CD14-positive monocyte (primary cell): ENCODE results near the gene LOXHD1. TPM values are rescaled to one million over a fixed set of nuclear protein-coding genes. Genes with fewer than 3 reads are reported as not detected.

Experiments used
- DNase-seq, 3 donors: peaks; one replicate each; pipeline ENCODE4 v3.0.0-alpha.2; 2011 to 2022
- H2AFZ ChIP-seq: 2 replicates; pipeline ENCODE4 v1.6.0; 2012; ENCODE audit warnings: mild to moderate bottlenecking, low read depth, low read length, inconsistent platforms; ENCODE audit not compliant: insufficient read depth, poor library complexity, severe bottlenecking
- H3K27ac ChIP-seq, 2 donors: 1 replicate in 1 of 2; 2 replicates in 1 of 2; pipeline ENCODE4 v1.5.1; 2012 to 2013; ENCODE audit warnings: low read length in 2 of 2, control low read depth in 1 of 2, inconsistent platforms in 1 of 2, low read depth in 1 of 2, mild to moderate bottlenecking in 1 of 2
- H3K27me3 ChIP-seq, 2 donors: one replicate each; pipeline versions ENCODE4 v1.6.0 to v1.6.1; 2011 to 2013; ENCODE audit warnings: low read length in 2 of 2; ENCODE audit not compliant: control insufficient read depth in 2 of 2, insufficient read depth in 2 of 2
- H3K36me3 ChIP-seq, 2 donors: replicated peaks in 1 of 2; 1 replicate in 1 of 2; 2 replicates in 1 of 2; pipeline versions ENCODE4 v1.5.1 to v1.6.1; 2012 to 2013; ENCODE audit warnings: low read length in 2 of 2, control low read depth in 1 of 2, inconsistent platforms in 1 of 2, mild to moderate bottlenecking in 1 of 2; ENCODE audit not compliant: insufficient read depth in 2 of 2, control insufficient read depth in 1 of 2
- H3K4me1 ChIP-seq, 2 donors: 1 replicate in 1 of 2; 2 replicates in 1 of 2; pipeline versions ENCODE4 v1.5.1 to v1.6.1; 2012 to 2013; ENCODE audit warnings: low read length in 2 of 2, control low read depth in 1 of 2, inconsistent platforms in 1 of 2, mild to moderate bottlenecking in 1 of 2, moderate library complexity in 1 of 2; ENCODE audit not compliant: insufficient read depth in 2 of 2, control insufficient read depth in 1 of 2
- H3K4me2 ChIP-seq: replicated peaks from 2 replicates; pipeline ENCODE3; 2012; ENCODE audit warnings: low read length, moderate library complexity, mild to moderate bottlenecking; ENCODE audit not compliant: poor library complexity, severe bottlenecking; ENCODE audit errors: extremely low read depth
- H3K4me3 ChIP-seq, 3 experiments: fragments of 200-600 bp in 1 of 3; sonication (generic) in 1 of 3; replicated peaks in 1 of 3; 1 replicate in 2 of 3; 2 replicates in 1 of 3; pipeline ENCODE4 v1.5.1; 2011 to 2013; ENCODE audit warnings: low read length in 3 of 3, mild to moderate bottlenecking in 3 of 3, control low read depth in 2 of 3, low read depth in 2 of 3, inconsistent platforms in 1 of 3, moderate library complexity in 1 of 3
- H3K79me2 ChIP-seq: 2 replicates; pipeline ENCODE4 v1.6.0; 2012; ENCODE audit warnings: mild to moderate bottlenecking, control low read depth, inconsistent platforms, low read length, moderate library complexity; ENCODE audit not compliant: insufficient read depth
- H3K9ac ChIP-seq: 2 replicates; pipeline ENCODE4 v1.6.0; 2017; ENCODE audit warnings: low read length, mild to moderate bottlenecking; ENCODE audit not compliant: insufficient read depth, poor library complexity, severe bottlenecking
- H3K9me3 ChIP-seq, 2 donors: replicated peaks in 1 of 2; 1 replicate in 1 of 2; 2 replicates in 1 of 2; pipeline versions ENCODE4 v1.5.1 to v1.6.1; 2012 to 2013; ENCODE audit warnings: low read length in 2 of 2, control low read depth in 1 of 2; ENCODE audit not compliant: control insufficient read depth in 1 of 2, insufficient read depth in 1 of 2
- H4K20me1 ChIP-seq: 2 replicates; pipeline ENCODE4 v1.6.0; 2012; ENCODE audit warnings: mild to moderate bottlenecking, low read length, control low read depth, moderate library complexity; ENCODE audit not compliant: insufficient read depth
- H3K27ac Mint-ChIP-seq, 7 donors: one replicate each; pipeline ENCODE4 v1.8.0; 2020; ENCODE audit warnings: mild to moderate bottlenecking in 7 of 7, mixed read lengths in 7 of 7, moderate library complexity in 6 of 7, inconsistent platforms in 2 of 7
- H3K27me3 Mint-ChIP-seq, 3 donors: one replicate each; pipeline ENCODE4 v1.8.0; 2021 to 2022; ENCODE audit warnings: low read depth in 3 of 3, mild to moderate bottlenecking in 3 of 3, mixed read lengths in 3 of 3, moderate library complexity in 3 of 3, inconsistent platforms in 1 of 3
- H3K36me3 Mint-ChIP-seq, 2 donors: one replicate each; pipeline ENCODE4 v1.8.0; 2020; ENCODE audit warnings: mixed read lengths in 2 of 2, inconsistent platforms in 1 of 2, mild to moderate bottlenecking in 1 of 2
- H3K4me1 Mint-ChIP-seq: one replicate; pipeline ENCODE4 v1.8.0; 2020; ENCODE audit warnings: mild to moderate bottlenecking, mixed read lengths
- H3K4me3 Mint-ChIP-seq, 2 donors: one replicate each; pipeline ENCODE4 v1.8.0; 2020; ENCODE audit warnings: mild to moderate bottlenecking in 2 of 2, mixed read lengths in 2 of 2, moderate library complexity in 1 of 2
- H3K9me3 Mint-ChIP-seq, 7 donors: one replicate each; pipeline ENCODE4 v1.8.0; 2020 to 2022; ENCODE audit warnings: mixed read lengths in 7 of 7, mild to moderate bottlenecking in 6 of 7, moderate library complexity in 6 of 7, inconsistent platforms in 2 of 7
- WGBS: methylation state at CpG from one replicate; pipeline ENCODE4 v1.1.5; 2013; ENCODE audit warnings: missing lambda C conversion rate; ENCODE audit not compliant: insufficient coverage; 5-methylcytosine and 5-hydroxymethylcytosine counted together
- intact Hi-C, 2 donors: fragments of 100-400 bp; cut with micrococcal nuclease; formaldehyde crosslinking; loops; one replicate each; pipeline versions ENCODE4 v1.15.0 to v1.15.1; 2023
- polyA plus RNA-seq, 3 donors: library from polyadenylated mRNA; depleted of rRNA in 1 of 3; unstranded in 2 of 3; stranded (reverse) in 1 of 3; fragments of 300-500 nt in 2 of 3; fragments of >200 nt in 1 of 3; fragmentation: Illumina TruSeq in 2 of 3; gene quantifications; 1 replicate in 2 of 3; 2 replicates in 1 of 3; pipeline ENCODE4 v1.2.3, GENCODE V29; 2012 to 2021
- TF ChIP-seq, protein P1 (sequence below): fragments of 200-600 bp; IDR thresholded peaks from one replicate; pipeline ENCODE4 v1.8.0; 2022; ENCODE audit warnings: antibody characterized with exemption, mild to moderate bottlenecking

The LOXHD1 gene
- polyA plus RNA-seq, 3 donors: 0.33 to 10.9 (median 0.61) TPM

- H3K79me2 ChIP-seq: no peaks in the 10 kb centered on the region
- TF ChIP-seq, protein P1, sequence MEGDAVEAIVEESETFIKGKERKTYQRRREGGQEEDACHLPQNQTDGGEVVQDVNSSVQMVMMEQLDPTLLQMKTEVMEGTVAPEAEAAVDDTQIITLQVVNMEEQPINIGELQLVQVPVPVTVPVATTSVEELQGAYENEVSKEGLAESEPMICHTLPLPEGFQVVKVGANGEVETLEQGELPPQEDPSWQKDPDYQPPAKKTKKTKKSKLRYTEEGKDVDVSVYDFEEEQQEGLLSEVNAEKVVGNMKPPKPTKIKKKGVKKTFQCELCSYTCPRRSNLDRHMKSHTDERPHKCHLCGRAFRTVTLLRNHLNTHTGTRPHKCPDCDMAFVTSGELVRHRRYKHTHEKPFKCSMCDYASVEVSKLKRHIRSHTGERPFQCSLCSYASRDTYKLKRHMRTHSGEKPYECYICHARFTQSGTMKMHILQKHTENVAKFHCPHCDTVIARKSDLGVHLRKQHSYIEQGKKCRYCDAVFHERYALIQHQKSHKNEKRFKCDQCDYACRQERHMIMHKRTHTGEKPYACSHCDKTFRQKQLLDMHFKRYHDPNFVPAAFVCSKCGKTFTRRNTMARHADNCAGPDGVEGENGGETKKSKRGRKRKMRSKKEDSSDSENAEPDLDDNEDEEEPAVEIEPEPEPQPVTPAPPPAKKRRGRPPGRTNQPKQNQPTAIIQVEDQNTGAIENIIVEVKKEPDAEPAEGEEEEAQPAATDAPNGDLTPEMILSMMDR: no peak
- no peak overlapping the region for H3K9ac ChIP-seq
- no peaks in the 10 kb centered on the region for H3K9me3 ChIP-seq
- Mint-ChIP-seq H3K27me3 (peaks cover 4 to 21% (median 6%) of the 10 kb centered on the region in 3 donors), H3K9me3 (peaks cover 0 to 2% (median 0%) of the 10 kb centered on the region in 7 donors), H3K4me3 (no peak overlapping the region), H3K4me1 (no peaks in the 10 kb centered on the region), H3K27ac (no peak overlapping the region), H3K36me3 (no peaks in the 10 kb centered on the region)
- no peaks in the 10 kb centered on the region for H3K36me3 ChIP-seq
- no peaks in the 10 kb centered on the region for H3K4me1 ChIP-seq
- H2AFZ ChIP-seq: no peak overlapping the region
- 53% methylated on average over 34 of the region's 35 CpGs for WGBS
- intact Hi-C loops: no loop called here
- H3K27ac ChIP-seq: no peak overlapping the region
- H3K4me3 ChIP-seq: no peak overlapping the region
- no peaks in the 10 kb centered on the region for H4K20me1 ChIP-seq
- peaks cover 0 to 2% of the 10 kb centered on the region in 2 donors for H3K27me3 ChIP-seq
- no peak for DNase-seq
- H3K4me2 ChIP-seq: no peak overlapping the region
Observed at GRCh38 chr18:46433121-46433826, 223.7 kb downstream of the LOXHD1 start.

- TF ChIP-seq, protein P1: no peak
- H3K4me3 Mint-ChIP-seq: no peak overlapping the region
- peaks cover 4 to 21% (median 6%) of the 10 kb centered on the region in 3 donors for H3K27me3 Mint-ChIP-seq
- Histone ChIP-seq H3K79me2 (no peaks in the 10 kb centered on the region), H3K36me3 (no peaks in the 10 kb centered on the region), H4K20me1 (no peaks in the 10 kb centered on the region), H3K9me3 (no peaks in the 10 kb centered on the region), H3K27ac (no peak overlapping the region), H3K9ac (no peak overlapping the region), H3K4me2 (no peak overlapping the region), H3K4me3 (no peak overlapping the region), H2AFZ (no peak overlapping the region), H3K27me3 (peaks cover 0 to 2% of the 10 kb centered on the region in 2 donors), H3K4me1 (no peaks in the 10 kb centered on the region)
- no peaks in the 10 kb centered on the region for H3K4me1 Mint-ChIP-seq
- DNase-seq: no peak
- H3K9me3 Mint-ChIP-seq: peaks cover 0 to 2% (median 0%) of the 10 kb centered on the region in 7 donors
- WGBS: no CpG with 5 or more reads among the region's 4 CpGs
- H3K36me3 Mint-ChIP-seq: no peaks in the 10 kb centered on the region
- intact Hi-C loops: no loop called here
- H3K27ac Mint-ChIP-seq: no peak overlapping the region
Observed at GRCh38 chr18:46431522-46432171, 225.4 kb downstream of the LOXHD1 start.
